Iris pigment epithelial cell (primary cell): ENCODE results near the gene SLC6A13.
"Not testable (repeated sequence)": the region's sequence is repeated elsewhere in the genome, so short reads cannot be mapped to it uniquely, and the experiment has no call there.

Experiments
- DNase-seq: peaks from one replicate; pipeline ENCODE4 v3.0.0-alpha.2; 2011; ENCODE audit warnings: low read depth

SLC6A13 gene

DNA sequence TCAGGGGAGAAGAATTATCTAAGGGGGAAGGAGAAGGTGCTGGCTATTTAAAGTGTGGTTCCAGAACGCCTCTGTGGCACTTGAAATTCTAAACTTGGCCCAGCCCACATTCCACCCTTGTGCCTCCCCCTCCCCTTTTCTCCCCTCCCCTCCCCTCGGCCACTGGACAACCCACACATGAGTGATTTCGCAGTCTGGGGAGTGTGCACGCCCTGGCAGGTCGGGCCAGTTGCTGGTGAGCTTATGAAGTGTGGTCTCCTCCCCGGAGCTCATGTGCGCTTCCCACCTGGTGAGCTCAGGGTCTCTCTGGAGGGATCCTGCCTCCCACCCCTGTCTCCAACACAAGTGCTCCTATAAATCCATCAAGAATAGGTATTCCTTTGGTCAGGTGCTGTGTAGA is at the start of gene SLC6A13:
Gene SLC6A13 (minus strand): TSS at position 20 of the 400 bp plus-strand sequence. CDS start 2,784 bp downstream, outside the sequence.
- peak; percentile 11 for DNase-seq

GRCh38 chr12:308511-308910 is 45.9 kb upstream of the SLC6A13 start:
- no peak for DNase-seq

DNA sequence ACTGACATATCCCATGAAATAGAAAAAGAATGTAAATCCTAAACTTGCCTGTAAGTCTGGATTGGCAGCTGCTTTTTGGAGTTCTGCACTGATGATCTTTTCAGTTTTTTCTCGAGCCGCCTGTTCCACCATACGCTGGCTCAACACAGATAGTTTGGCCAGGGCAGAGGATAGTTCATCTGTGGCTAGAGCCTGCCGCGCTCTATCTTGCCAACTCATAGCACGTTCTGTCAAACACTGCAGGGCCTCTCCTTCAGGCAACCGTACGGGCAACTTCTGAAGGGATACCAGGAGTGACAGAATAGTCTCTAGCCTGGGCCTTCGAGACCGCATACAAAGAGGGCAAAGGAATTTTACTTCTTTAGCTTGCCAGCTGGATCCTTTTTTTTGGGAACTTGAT is 44.8 kb upstream of the SLC6A13 start:
- DNase-seq: no peak

- DNase-seq: peak; percentile 9
These were observed 42.2 kb upstream of the SLC6A13 start for GRCh38 chr12:304805-305204.

GRCh38 chr12:302766-303165 is 40.1 kb upstream of the SLC6A13 start:
- DNase-seq: not testable (repeated sequence)

- DNase-seq: not testable (repeated sequence)
These were observed 37.5 kb upstream of the SLC6A13 start for GRCh38 chr12:300166-300565.

GRCh38 chr12:299511-299910 is 36.9 kb upstream of the SLC6A13 start:
- not testable (repeated sequence) for DNase-seq

DNA sequence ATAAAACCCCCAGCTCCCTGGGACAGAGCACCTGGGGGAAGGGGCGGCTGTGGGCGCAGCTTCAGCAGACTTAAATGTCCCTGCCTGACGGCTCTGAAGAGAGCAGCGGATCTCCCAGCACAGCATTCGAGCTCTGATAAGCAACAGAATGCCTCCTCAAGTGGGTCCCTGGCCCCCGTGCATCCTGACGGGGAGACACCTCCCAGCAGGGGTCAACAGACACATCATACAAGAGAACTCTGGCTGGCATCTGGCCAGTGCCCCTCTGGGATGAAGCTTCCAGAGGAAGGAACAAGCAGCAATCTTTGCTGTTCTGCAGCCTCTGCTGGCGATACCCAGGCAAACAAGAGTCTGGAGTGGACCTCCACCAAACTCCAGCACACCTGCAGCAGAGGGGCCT is 35.4 kb upstream of the SLC6A13 start:
- DNase-seq: not testable (repeated sequence)

DNA sequence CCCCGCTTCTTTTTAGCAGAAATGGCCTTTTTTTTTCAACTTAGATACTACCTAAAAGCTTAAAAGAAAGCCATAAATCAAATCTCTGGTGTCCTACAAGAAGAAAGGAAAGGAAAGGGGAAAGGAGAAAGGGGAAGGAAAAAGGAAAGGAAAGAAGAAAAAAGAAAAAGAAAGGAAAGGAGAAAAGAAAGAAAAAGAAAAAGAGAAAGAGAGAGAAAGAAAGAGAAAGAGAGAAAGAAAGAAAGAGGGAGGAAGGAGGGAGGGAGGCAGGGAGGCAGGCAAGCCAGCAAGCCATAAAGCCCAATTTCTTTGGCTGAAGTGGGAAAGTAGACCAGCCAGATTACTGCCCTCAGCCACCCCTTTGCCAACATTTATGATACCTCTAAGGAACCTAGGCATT is 32.5 kb upstream of the SLC6A13 start:
- DNase-seq: no peak

DNA sequence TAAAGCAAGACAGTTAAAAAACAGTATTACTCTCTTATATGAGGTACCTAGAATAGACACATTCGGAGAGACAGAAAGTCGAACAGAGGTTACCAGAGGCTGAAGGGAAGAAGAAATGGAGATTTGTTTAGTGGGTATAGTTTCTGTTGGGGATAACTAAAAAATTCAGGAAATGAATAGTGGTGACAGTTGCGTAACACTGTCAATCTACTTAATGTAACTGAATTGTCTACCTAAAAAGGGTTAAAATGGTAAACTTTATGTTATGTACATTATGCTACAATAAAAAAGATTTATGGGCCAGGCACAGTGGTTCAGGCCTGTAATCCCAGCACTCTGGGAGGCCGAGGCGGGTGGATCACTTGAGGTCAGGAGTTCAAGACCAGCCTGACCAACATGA is 30.6 kb upstream of the SLC6A13 start:
- no peak for DNase-seq

DNA sequence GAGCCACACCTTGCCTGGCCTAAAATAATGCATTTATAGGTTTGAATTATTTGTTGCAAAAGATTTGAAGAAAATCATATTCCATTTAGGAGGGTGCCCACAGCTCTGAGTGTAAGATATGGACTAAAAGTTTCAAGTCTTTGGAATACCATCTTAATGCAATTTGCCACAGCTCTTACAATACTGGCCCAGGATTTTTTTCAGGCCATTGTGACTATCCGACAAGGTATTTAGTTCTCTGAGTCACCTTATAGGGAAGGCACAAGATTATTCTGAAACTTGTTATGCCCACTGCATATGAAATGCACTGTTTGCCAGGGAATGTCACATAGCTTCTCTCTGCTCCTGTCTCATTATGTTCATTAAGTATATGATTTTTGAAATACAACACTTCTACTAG is 29.6 kb upstream of the SLC6A13 start:
- peak; percentile 37 for DNase-seq

DNA sequence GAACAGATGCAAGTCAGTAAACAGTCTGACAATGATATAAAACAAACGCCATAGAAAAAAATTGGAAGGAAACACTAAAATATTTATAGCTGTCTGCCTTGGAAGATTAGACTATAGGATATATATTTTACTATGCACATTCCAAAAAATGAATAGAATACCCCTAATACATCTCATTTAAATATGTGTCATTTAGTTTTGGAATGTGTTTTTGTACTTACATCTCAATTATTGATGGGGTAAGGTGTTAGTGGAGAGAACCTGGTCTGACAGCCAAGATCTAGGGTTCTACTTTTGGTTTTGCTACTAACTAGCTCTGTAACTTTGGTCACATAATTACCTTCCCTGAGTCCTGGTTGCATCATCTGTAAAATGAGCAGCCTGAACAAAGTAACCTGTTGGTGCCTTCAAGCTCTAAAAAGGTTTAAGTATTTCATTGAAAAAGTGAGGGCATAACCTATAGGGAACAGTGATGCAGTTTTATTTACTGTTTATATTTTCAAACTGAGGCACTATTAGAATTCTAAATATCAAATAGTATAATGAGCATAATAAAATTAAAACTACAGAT is 28.6 kb upstream of the SLC6A13 start:
- DNase-seq: no peak

DNA sequence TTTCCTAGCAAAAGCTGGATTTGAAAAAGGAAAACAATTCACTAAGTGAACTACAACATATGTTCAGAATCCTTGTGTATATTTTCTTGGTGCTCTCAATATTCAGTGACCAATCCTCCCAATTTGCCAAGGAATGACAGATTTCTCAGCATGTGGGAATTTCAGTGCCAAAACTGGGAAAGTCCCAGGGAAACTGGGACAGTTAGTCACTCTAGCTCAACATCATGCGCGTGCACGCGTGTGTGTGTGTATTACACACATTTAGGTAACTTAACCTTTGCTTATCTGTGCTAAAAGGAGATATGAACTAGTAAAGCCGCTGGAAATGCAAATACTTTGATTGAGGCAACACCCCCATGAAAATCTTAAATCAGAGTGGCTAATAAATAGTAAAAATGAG is 26.1 kb upstream of the SLC6A13 start:
- peak; percentile 55 for DNase-seq

- DNase-seq: no peak
These were observed 24.1 kb upstream of the SLC6A13 start for GRCh38 chr12:286531-287300.

DNA sequence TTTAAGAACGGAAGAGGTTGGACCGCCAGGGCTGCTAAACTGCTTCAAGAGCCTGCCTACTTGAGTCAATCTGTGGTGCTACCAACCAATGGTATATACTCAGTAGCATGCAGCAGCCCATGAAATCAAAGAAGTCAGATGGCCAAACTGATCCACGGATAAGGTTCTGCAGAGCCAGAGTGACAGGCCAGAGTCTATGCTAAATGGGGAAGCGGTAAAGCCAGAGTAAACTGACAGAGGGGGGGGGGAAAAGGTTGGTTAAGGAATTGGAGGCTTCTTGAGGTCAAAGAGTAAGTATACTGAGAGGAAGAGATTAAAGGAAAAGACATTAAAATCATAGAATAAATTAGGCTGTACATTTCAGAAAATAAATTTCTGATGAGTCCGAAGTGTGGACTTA is 15.4 kb upstream of the SLC6A13 start:
- DNase-seq: no peak

DNA sequence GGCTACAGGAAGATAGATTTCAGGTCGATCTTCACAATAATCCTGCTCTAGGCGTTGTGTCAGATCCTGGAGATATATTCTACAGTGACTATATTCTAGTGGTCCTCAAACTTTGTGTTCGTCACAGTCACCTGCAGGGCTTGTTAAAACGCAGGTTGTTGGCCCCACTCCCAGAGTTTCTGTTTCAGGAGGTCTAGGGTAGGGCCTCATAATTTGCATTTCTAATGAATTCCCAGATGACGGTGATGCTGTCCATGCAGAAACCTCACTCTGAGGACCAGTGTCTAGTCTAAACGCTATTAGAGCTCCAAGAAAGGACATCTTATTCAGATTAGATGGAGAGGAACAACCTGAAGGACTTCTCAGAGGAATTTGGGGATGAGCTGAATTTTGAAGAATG is 13.2 kb upstream of the SLC6A13 start:
- no peak for DNase-seq

DNA sequence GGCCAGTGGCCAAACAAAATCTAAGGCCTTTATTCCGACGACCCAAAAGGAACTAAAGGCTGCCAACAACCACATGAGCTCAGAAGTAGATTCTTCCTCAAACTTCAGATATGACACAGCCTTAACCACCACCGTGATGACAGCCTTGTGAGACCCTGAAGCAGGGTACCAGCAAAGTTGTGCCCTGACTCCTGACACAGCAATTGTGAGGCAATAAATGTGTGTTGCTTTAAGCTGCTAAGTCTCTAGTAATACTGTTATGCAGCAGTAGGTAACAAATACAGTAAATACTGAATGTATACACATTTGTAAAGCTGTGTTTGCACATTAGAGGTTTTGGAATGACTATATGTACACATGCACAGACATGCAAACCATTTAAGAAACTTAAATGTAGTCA is 10.7 kb upstream of the SLC6A13 start:
- DNase-seq: no peak

- DNase-seq: no peak
These were observed 10.3 kb upstream of the SLC6A13 start for GRCh38 chr12:272942-273341.

DNA sequence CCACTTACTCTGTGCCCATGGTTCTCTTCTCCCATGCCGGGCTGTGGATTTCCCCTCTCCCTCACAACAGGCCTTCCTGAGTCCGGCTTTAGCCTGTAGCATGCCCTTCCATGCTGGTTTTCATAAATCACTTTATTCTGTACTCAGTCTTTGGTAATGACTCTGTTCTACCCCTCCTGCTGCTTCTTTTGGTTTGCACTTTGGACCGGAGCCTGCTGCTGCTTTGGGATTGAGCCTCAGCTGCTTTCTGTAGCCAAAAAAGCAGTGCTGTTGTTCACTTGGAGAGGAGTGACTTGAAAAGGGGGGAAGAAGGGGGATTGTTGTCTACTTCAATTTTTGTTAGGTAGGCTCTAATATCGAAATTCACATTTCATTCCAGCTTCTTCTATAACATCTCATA is 8.5 kb upstream of the SLC6A13 start:
- DNase-seq: no peak

DNA sequence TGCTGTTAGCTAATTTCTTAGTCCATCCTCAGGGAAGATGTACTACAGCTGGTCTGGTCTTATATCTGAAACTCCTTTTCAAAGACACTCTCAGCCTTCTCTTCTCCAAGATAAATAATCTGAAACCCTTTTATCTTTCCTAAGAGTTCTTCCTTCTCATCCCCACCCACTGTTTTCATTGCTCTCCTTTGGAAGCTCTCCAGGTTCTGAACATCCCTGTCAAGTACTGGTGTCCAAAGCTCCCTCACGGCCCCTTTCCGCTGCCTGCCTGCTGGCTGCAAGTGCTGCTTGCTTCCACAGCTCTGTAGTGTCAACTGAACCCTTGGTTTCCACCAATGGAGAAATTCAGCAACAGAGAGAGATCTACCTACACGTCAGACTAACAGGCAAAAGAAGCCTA is 6.6 kb upstream of the SLC6A13 start:
- peak; percentile 32 for DNase-seq

DNA sequence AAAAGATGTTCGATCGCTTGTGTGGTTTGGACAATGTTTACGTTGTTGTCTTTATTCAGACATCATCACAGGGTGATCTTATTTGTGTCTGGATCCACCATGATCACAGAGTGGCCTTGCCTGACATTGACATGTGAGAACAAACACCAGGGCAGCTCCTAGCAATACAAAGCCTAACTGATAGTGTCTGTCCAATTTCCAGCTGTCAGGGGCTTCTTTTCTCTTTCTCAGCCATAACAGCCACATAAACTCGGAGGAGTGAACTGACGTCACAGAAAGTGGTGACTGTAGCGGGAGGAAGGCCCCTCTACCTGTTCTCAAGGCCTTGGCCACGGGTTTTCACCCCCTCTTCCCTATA is 5.8 kb upstream of the SLC6A13 start:
- no peak for DNase-seq

DNA sequence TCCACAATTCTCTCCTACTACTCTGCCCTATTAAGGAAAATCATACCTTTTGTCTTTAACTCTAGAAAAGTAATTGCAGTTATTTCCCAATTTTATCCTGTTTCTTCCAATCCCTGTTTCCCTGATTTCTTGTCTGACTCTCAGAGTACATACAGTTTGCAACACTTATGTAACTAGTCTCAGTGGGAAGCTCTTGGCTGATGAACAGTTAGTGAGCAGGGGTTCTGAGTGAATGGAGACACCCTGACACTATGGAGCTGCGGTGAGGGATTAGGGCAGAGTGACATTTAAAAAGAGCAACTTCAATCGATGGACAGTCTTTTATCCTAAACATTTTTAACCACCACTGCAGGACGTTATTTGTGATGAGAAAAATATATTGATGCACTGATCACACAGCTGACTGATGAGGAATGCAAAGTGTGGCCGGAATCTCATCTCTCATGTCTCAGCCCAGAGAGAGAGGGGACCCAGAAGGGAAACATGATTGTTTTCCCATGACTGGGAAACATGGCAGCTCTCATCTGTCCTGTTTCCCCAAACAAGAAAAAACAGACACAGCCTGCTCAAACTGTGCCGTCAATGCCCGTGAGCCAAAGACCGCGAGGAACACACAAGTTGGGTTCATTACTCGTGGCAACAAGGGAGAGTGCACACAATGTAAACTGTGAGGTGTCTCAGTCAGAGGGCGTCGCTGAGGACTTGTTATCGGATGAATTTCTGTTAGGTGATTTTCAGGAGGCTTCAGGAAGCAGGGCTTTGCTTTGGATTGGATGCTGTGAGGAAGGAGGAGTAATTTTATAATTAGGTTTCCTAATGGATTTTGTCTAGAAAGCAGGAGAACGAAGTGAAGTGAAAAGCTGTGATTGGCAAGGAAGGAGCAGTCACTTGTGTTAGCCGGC is 5.2 kb upstream of the SLC6A13 start:
- no peak for DNase-seq

DNA sequence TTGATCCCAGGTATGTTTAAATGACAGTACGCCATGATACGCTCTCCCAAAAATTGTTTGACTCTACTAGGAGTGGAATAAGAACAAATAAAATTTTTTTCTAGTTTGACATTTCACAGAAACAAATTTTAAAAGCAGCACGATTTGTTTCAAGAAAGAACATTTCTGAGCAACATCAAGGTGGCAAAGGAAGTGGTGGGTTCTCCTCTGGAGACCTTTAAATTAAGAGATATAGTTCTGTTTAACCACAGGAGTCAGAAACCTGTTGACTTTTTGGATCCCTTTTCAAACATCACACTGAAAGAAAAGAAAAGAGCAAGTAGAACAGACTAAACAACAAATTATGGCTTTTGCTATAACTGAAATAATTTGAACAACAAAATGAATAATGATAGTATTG is 2.5 kb upstream of the SLC6A13 start:
- DNase-seq: no peak
